Measurements from ENCODE around the gene MTG1. TPM values are rescaled to one million over a fixed set of nuclear protein-coding genes. Genes with fewer than 3 reads are reported as not detected.
A peak's percentile ranks its signal among the peaks of the same experiment; 100 is the strongest.

MTG1 gene
- polyA plus RNA-seq, 6 donors from 2014 or later = 41.1 to 82.6 (median 47.3) TPM

DNA sequence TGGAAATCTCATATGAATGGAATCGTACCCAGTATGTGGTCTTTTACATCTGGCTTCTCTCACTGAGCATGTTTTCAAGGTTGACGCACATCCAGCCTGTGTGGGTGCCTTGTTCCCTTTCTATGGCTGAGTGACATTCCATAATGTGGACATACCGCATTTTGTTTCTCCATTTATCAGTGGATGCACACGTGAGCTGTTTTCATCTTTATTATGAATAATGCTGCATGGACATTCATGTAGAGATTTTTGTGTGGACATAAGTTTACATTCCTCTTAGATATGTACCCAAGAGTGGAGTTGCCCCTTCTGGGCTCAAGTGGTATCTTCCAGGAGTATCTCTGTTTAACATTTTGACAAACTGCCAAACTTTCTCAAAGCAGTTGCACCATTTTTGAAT, 58.5 kb downstream of the MTG1 start:
- DNase-seq (no peak), ATAC-seq (ENCODE audit: low read depth in 2 of 2) (no peak)
- Mint-ChIP-seq H3K4me3 (no peak overlapping the region), H3K36me3 (peaks cover 13 to 22% of the 10 kb centered on the region in 2 donors), H3K27me3 (peaks cover 0 to 7% (median 0%) of the 10 kb centered on the region in 3 donors), H3K9me3 (peaks cover 4 to 29% (median 18%) of the 10 kb centered on the region in 7 donors), H3K27ac (no peak overlapping the region), H3K4me1 (no peaks in the 10 kb centered on the region)

DNA sequence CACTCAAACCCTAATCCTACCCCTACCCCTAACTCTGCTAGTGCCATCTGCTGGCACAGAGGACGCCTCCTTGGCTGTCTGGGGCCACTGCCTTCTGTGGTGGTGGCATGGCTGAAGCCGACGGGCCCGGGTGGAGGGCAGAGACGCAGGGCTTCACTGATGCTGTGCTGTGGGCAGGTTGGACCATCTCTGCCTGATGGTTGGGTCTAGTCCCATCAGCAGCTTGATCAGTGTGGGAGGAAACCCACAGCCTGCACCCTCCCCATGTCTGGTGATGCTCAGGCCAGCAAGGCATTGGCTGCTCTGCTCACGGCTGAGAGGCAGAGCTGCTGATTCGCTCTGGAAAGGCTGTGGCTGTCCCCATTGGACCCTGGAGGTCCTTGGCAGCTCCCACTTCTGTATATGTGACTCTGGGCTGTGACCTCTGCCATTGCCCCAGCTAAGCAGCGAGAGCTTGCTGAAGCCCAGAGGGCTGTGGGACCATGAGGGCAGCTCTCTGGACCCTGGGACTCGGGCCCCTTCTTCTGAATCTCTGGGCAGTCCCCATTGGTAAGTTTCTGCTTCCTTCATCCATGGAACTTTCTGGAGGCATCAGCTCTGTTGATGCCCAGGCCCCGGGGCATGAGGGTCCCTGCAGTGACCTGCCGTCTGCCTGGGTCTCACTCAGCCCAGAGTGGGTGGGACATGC, 59.7 kb downstream of the MTG1 start, which contains the start of gene SCART1:
SCART1 (plus strand) TSS at position 430 of the 688 bp plus-strand sequence; CDS start at position 483, 53 bp downstream.
- DNase-seq (no peak), ATAC-seq (ENCODE audit: low read depth in 2 of 2) (no peak)
- H3K9me3 Mint-ChIP-seq = peaks cover 2 to 17% (median 7%) of the 10 kb centered on the region in 7 donors
- H3K4me1 Mint-ChIP-seq = no peaks in the 10 kb centered on the region
- peaks cover 5 to 10% of the 10 kb centered on the region in 2 donors for H3K36me3 Mint-ChIP-seq
- peaks cover 0 to 7% (median 0%) of the 10 kb centered on the region in 3 donors for H3K27me3 Mint-ChIP-seq
- H3K4me3 Mint-ChIP-seq = no peak within 1 kb of the TSS
- peak within 1 kb of the TSS in 1 of 6 donors; percentile 74 for H3K27ac Mint-ChIP-seq

DNA sequence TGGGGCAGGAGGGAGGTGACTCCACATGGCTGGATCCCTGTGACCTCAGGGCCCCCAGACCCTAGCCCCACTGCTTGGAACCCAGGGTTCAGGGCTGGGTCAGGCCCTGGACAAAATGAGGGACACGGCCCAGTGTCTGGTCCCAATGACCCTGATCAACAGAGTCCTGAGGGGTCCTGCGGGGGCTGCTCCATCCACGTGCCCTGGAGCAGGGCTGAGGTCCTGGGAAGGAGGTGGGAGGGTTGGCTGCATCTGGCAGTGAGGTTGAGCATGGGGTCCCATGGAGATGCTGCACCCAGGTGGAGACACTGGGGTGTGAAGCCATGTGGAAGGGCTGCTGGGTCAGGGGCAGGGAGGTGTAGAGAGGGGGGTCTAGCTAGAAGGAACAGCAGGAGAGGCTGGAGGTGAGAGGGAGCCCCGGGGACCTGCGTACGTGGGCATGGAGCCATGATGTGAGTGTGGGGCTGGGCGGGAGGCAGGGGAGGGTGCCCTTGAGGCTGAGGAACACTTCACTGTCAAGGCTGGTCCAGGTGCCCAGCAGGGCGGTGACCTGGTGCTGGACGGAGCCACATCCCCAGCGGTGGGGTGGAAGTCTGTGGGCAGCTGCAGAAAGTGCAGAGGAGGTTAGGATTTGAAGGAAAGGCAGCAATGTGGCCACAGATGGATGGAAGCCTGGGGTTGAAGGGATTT, 60.4 kb downstream of the MTG1 start:
- Mint-ChIP-seq H3K27ac (no peak overlapping the region), H3K9me3 (peaks cover under 1 to 10% (median 3%) of the 10 kb centered on the region in 7 donors), H3K27me3 (peaks cover 0 to 7% (median 0%) of the 10 kb centered on the region in 3 donors), H3K4me1 (no peaks in the 10 kb centered on the region), H3K4me3 (no peak overlapping the region), H3K36me3 (peaks cover 2 to 3% of the 10 kb centered on the region in 2 donors)
- DNase-seq = no peak
- no peak for ATAC-seq (ENCODE audit: low read depth in 2 of 2)

DNA sequence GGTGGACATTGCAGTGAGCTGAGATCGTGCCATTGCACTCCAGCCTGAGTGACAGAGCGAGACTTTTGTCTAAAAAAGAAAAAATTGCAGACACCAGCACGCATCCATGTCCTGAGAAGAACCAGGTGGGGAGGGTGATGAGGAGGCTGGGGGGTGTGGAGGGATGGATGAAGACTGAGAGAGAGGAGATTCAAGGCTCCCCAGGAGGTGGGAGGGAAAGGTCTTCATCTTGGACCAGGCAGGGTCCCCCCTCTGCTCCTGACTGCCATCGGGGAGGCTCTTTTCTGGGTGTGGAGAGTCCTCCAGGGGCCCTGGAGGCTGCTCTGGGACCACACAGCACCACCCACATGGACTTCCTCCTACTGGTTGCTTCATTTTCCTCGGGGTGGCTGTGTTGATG, 61.2 kb downstream of the MTG1 start:
- Mint-ChIP-seq H3K4me3 (no peak overlapping the region), H3K36me3 (no peaks in the 10 kb centered on the region), H3K27me3 (peaks cover 0 to 7% (median 0%) of the 10 kb centered on the region in 3 donors), H3K27ac (no peak overlapping the region), H3K9me3 (peaks cover 0 to 2% (median 0%) of the 10 kb centered on the region in 7 donors), H3K4me1 (no peaks in the 10 kb centered on the region)
- DNase-seq = no peak
- no peak for ATAC-seq (ENCODE audit: low read depth in 2 of 2)

DNA sequence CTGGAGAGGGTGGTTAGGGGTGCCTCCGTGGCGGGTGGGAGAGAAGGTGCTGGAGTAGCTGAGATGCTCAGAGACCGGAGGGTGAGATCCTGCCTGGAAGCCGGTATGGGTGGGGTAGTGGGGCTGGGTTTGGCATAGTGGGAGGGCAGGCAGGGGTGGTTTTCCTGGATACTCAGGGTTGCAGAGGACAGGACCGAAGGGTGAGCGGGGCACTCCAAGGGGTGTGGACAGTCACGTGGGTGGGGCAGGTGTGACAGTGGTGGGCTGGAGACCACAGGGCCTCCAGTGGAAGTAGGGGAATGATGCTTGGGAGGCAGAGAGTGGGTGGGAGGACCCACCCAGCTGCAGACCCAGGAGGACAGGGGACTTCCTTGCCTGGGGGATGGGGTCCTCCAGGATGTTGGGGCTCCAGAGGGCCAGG, 61.7 kb downstream of the MTG1 start:
- Mint-ChIP-seq H3K9me3 (no peaks in the 10 kb centered on the region), H3K4me1 (no peaks in the 10 kb centered on the region), H3K27me3 (peaks cover 0 to 7% (median 0%) of the 10 kb centered on the region in 3 donors), H3K4me3 (no peak overlapping the region), H3K27ac (no peak overlapping the region), H3K36me3 (no peaks in the 10 kb centered on the region)
- ATAC-seq (ENCODE audit: low read depth in 2 of 2) = no peak
- no peak for DNase-seq

DNA sequence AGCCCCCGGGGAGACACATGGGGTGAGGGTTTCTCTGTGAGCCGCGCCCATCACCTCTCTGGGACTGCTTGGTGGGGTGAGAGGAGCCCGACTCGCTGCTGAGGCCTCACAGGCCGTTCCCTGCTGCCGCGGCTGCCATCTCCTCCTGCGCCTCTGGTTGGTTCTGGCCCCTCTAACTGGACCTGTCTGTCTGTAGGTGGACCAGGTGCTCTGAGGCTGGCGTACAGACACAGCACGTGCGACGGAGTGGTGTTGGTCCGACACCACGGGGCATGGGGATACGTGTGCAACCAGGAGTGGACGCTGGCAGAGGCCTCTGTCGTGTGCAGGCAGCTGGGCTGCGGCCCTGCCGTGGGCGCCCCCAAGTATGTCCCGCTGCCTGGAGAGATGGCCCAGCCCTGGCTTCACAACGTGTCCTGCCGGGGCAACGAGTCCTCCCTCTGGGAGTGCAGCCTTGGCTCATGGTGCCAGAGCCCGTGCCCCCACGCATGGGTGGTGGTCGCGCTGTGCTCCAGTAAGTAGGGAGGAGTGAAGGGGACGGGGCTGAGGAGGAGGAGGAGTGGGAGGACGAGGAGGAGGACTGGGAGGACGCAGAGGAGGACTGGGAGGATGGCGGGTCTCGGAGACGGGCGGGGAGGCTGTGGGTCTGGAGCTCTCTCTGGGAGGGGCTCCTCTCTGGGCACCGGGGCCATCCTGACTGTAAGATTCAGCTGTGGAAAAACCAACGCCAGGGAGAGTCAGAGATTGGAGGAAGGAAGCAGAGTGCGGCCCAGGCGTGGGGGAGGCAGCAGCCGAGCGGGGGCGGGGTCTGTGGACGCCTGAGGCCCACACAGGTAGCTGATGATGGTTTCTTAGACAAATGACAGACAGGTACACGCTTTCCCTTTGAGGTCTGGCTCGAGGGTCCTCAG, 62.3 kb downstream of the MTG1 start:
- no peak overlapping the region for H3K4me3 Mint-ChIP-seq
- H3K27ac Mint-ChIP-seq = peak overlapping the region in 1 of 6 donors; percentile 29
- no peaks in the 10 kb centered on the region for H3K36me3 Mint-ChIP-seq
- H3K9me3 Mint-ChIP-seq = peaks cover 0 to under 1% (median 0%) of the 10 kb centered on the region in 7 donors
- H3K4me1 Mint-ChIP-seq = no peaks in the 10 kb centered on the region
- DNase-seq (no peak), ATAC-seq (ENCODE audit: low read depth in 2 of 2) (no peak)
- peaks cover 0 to 3% (median 0%) of the 10 kb centered on the region in 3 donors for H3K27me3 Mint-ChIP-seq

DNA sequence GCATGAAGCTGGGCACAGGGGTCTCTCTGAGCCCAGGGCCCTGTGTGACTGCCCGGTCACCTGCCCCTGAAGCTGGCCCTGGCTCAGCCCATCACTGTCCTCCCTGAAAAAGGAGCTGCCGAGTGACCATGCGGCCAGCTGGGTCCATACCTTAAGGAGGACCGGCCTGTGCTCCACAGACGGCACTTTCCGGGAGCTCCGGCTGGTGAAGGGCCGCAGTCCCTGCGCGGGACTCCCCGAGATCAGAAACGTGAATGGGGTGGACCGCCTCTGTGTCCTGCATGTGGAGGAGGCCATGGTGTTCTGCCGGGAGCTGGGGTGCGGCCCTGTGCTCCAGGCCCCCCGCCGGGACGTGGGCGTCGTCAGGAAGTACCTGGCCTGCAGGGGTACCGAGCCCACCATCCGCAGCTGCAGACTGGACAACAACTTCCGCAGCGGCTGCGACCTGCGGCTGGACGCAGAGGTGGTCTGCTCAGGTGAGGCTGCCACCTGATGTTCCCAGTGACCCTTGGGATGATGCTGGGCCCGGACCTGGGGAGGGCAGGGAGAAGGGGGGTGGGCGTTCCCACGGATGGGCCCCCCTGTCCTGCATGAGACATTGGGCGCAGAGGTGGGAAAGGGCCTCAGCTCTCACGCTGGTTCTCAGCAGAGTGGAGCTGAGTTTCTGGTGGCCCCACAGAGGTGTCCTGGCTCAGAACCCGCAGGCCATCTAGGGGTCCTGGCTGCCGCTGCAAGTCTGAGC, 63.3 kb downstream of the MTG1 start:
- ATAC-seq (ENCODE audit: low read depth in 2 of 2) (no peak), DNase-seq (no peak)
- no peaks in the 10 kb centered on the region for H3K4me1 Mint-ChIP-seq
- H3K4me3 Mint-ChIP-seq = no peak overlapping the region
- no peak overlapping the region for H3K27ac Mint-ChIP-seq
- no peaks in the 10 kb centered on the region for H3K27me3 Mint-ChIP-seq
- no peaks in the 10 kb centered on the region for H3K36me3 Mint-ChIP-seq
- H3K9me3 Mint-ChIP-seq = peaks cover 0 to 1% (median 0%) of the 10 kb centered on the region in 7 donors

DNA sequence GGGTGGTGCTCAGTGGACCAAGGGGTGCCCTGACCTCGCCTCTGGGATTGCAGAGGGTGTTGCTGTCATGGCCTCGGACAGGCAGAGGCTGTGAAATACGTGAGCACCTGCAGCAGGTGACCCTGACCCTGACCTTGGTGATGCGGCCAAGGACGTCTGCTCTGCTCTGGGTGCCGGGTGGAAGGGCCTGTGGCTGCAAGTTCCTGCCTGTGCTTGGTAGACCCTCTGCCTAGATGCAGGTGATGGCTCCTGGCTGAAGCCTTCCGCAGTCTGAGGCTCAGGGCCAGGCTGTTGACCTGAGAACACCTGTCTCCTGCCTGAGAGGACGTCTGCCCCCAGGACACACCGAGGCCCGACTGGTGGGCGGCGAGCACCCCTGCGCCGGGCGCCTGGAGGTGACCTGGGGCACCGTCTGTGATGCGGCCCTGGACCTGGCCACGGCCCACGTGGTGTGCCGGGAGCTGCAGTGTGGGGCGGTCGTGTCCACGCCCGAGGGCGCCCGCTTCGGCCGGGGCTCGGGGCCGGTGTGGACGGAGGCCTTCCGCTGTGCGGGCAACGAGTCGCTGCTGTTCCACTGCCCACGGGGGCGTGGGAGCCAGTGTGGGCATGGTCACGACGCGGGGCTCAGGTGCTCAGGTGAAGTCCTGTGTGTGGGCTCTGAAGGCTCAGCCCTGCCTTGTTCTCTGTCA, 64.2 kb downstream of the MTG1 start:
- H3K36me3 Mint-ChIP-seq = no peaks in the 10 kb centered on the region
- peaks cover 0 to 1% (median 0%) of the 10 kb centered on the region in 7 donors for H3K9me3 Mint-ChIP-seq
- H3K4me1 Mint-ChIP-seq = no peaks in the 10 kb centered on the region
- no peak overlapping the region for H3K4me3 Mint-ChIP-seq
- DNase-seq = no peak
- H3K27ac Mint-ChIP-seq = no peak overlapping the region
- H3K27me3 Mint-ChIP-seq = no peaks in the 10 kb centered on the region
- no peak for ATAC-seq (ENCODE audit: low read depth in 2 of 2)

DNA sequence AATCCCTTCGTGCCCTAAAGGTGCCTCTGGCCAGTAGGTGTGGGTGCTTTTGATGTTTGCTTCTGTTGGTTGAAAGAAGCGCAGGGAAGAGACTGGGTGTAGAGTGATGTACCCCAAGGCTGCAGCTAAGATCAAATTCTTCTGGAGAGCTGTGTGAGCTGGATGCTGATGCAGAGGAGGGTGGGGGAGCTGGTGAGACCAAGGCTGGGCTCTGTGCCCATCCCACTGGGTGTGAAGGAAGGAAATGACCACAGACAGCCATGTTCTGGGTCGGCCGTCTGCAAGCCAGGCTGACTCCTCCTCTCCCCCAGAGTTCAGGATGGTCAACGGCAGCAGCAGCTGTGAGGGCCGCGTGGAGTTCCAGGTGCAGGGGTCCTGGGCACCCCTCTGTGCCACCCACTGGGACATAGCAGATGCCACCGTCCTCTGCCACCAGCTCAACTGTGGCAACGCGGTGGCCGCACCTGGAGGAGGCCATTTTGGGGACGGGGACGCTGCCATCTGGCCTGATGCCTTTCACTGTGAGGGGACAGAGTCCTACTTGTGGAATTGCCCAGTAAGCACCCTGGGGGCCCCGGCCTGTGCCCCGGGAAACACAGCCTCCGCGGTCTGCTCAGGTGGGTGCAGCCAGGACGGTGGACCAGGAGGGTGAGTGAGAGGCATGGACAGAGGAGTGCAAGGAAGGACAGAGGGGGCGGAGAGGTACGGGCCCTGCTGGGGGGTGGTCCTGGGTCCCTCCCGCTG, 64.9 kb downstream of the MTG1 start:
- ATAC-seq (ENCODE audit: low read depth in 2 of 2) = no peak
- H3K36me3 Mint-ChIP-seq = no peaks in the 10 kb centered on the region
- H3K27ac Mint-ChIP-seq = no peak overlapping the region
- H3K9me3 Mint-ChIP-seq = peaks cover 0 to 1% (median 0%) of the 10 kb centered on the region in 7 donors
- no peak overlapping the region for H3K4me3 Mint-ChIP-seq
- H3K4me1 Mint-ChIP-seq = no peaks in the 10 kb centered on the region
- H3K27me3 Mint-ChIP-seq = no peaks in the 10 kb centered on the region
- no peak for DNase-seq

DNA sequence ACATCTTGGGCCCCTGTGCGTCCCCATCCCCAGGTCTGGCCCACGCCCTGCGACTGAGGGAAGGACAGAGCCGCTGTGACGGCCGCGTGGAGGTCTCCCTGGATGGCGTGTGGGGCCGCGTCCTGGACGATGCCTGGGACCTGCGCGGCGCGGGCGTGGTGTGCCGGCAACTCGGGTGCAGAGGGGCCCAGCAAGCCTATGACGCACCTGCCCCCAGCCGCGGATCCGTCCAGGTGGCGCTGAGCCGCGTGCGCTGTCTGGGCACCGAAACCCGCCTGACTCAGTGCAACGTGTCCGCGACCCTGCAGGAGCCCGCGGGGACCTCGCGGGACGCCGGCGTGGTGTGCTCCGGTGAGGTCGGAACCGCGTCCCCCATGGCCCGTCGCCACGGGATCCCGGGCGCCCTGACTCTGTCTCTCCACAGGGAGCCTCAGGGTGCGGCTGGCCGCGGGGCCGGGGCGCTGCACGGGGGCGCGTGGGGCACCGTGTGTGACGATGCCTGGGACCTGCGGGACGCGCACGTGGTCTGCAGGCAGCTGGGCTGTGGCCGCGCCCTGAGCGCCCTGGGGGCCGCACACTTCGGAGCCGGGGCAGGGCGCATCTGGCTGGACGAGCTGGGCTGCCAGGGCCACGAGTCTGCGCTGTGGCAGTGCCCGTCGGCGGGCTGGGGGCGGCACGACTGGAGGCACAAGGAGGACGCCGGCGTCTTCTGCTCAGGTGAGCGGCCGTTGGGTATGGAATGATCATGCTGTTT, 65.7 kb downstream of the MTG1 start:
- Mint-ChIP-seq H3K4me1 (peaks cover 0 to 4% (median 0%) of the 10 kb centered on the region in 3 donors), H3K9me3 (peaks cover 0 to 1% (median 0%) of the 10 kb centered on the region in 7 donors), H3K27ac (no peak overlapping the region), H3K4me3 (no peak overlapping the region), H3K36me3 (no peaks in the 10 kb centered on the region), H3K27me3 (no peaks in the 10 kb centered on the region)
- ATAC-seq (ENCODE audit: low read depth in 2 of 2) (no peak), DNase-seq (no peak)

DNA sequence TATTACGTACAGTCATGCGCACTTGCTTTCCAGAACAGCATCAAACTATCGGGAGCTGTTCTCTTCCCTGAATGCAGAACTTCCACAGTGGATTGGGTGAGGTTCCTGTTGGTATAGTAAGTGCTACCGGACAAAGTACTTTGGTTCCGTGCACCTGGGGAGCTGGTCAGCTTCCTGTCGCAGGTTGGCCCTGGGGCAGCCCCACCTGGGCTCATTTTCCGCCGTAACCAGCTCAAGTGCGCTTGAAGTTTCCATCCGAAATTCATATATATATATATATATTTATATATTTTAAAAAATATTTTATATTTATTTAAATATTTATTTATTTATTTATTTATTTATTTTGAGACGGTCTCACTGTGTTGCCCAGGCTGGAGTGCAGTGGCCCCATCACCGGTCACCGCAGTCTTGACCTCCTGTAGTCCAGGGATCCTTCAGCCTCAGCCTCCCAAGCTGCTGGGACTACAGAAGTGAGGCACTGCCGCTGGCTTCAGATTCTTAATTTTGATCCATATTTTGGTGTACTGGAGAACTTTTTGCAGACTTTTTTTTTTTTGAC, 66.3 kb downstream of the MTG1 start:
- no peak for DNase-seq
- Mint-ChIP-seq H3K4me3 (no peak overlapping the region), H3K27me3 (no peaks in the 10 kb centered on the region), H3K36me3 (no peaks in the 10 kb centered on the region), H3K4me1 (peaks cover 0 to 4% (median 0%) of the 10 kb centered on the region in 3 donors), H3K9me3 (peaks cover 0 to 1% (median 0%) of the 10 kb centered on the region in 7 donors), H3K27ac (no peak overlapping the region)
- no peak for ATAC-seq (ENCODE audit: low read depth in 2 of 2)
